ENCODE data around the gene GUCD1.
"Not testable (repeated sequence)": the region's sequence is repeated elsewhere in the genome, so short reads cannot be mapped to it uniquely, and the experiment has no call there.

Gene GUCD1

DNA sequence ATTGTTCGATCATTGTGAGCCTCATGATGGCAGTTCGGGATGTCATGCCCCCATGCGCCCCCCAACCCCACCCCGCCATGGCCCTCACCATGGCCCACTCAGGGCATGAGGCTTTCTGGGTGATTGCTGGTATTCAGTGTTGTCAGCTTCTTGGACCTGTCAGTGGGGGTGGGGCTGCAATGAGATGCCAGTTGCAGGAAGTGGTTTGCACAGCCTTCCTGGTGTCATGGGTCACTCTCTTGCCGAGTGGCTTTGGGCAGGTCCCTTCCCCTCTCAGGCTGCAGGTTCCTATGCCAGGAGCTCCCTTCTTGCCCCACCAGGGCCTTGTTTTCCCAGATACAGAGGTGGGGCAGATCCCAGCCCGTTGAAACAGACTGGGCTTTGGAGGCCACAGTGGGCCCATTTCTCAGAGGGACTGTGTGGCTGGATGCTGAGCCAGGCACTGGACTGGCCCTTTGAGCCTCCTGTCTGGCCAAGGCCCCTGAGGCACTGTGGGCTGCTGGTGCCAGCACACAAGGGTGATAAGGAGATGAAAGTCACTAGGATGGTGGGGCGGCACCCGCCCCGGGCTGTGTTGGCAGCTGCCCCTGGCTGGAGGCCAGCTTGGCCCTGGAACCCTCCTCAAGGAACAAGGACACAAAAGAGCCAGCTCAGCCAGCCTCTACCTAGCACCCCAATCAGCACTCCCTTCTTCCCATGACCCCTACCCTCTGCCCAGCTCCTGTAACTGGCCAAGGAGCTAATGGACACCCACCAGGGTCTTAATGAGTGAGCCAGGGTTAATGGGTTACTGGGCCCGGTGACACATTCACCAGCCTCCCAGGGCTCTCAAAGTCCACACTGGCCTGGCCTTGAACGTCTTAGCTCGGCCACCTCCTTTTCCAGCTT, 46.5 kb upstream of the GUCD1 start:
- H3F3A ChIP-seq (ENCODE audit: insufficient read depth, low read length), result no peaks in the 10 kb centered on the region
- H3K9ac ChIP-seq (ENCODE audit: low read length), result no peak overlapping the region
- no peak overlapping the region for H3K4me3 ChIP-seq (ENCODE audit: low read depth, low read length, poor library complexity, severe bottlenecking)
- H3K27me3 ChIP-seq (ENCODE audit: insufficient read depth, low read length), result no peaks in the 10 kb centered on the region
- no peaks in the 10 kb centered on the region for H3K79me2 ChIP-seq (ENCODE audit: insufficient read depth, low read length)
- TF ChIP-seq, protein P1, sequence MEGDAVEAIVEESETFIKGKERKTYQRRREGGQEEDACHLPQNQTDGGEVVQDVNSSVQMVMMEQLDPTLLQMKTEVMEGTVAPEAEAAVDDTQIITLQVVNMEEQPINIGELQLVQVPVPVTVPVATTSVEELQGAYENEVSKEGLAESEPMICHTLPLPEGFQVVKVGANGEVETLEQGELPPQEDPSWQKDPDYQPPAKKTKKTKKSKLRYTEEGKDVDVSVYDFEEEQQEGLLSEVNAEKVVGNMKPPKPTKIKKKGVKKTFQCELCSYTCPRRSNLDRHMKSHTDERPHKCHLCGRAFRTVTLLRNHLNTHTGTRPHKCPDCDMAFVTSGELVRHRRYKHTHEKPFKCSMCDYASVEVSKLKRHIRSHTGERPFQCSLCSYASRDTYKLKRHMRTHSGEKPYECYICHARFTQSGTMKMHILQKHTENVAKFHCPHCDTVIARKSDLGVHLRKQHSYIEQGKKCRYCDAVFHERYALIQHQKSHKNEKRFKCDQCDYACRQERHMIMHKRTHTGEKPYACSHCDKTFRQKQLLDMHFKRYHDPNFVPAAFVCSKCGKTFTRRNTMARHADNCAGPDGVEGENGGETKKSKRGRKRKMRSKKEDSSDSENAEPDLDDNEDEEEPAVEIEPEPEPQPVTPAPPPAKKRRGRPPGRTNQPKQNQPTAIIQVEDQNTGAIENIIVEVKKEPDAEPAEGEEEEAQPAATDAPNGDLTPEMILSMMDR (IDR thresholded peaks at IDR 0.05; ENCODE audit: low read length), result no peak
- no peak for TF ChIP-seq EZH2 (IDR thresholded peaks at IDR 0.05; ENCODE audit: borderline replicate concordance, low read length)
- no peak overlapping the region for H3K27ac ChIP-seq (ENCODE audit: low read depth, low read length, poor library complexity, severe bottlenecking)
- H3K9me3 ChIP-seq (ENCODE audit: low read length), result no peaks in the 10 kb centered on the region
- H3K36me3 ChIP-seq (ENCODE audit: insufficient read depth, low read length), result no peaks in the 10 kb centered on the region
- H2AFZ ChIP-seq (ENCODE audit: low read length), result no peak overlapping the region
- H3K4me2 ChIP-seq (ENCODE audit: low read length), result no peak overlapping the region
- H3K9me2 ChIP-seq (ENCODE audit: low read depth, low read length), result no peaks in the 10 kb centered on the region
- H3K4me1 ChIP-seq (ENCODE audit: insufficient read depth, low read length, severe bottlenecking), result peaks cover 4% of the 10 kb centered on the region
- no peaks in the 10 kb centered on the region for H4K20me1 ChIP-seq (ENCODE audit: insufficient read depth, low read length)

DNA sequence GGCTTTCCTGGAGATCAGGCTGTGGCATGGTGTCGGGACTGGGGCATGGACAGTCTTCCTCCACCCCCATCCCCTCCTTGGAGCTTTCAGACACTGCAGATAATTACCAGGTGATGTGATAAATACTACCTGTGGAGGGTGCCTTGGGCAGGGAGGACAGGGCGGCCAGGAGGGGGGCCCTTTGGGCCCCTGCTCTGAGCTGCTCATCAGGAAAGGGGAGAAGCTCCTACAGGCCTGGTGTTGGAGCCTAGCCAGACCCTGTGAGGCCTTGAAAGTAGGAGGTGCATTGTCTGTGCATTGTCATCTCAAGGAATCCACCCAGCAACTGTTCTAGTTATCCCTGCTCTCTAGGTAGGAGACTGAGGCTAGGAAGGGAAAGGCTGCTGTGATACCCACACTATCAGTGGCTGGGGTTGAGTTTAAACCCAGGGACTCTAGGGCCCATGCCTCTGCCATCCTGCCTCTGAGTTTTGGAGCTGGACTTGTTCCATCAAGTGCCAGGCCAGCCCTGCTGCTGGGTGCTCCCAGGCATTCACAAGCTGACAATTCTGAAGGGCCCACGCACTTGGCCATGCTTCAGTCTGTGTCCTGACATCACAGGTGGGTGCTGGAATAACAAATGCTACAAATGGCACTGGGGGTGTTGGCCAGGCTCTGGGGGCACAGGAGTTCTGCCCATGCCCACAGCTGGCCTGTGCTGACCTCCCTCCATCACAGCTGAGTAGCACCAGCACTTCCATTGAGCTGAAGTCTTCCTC, 45.2 kb upstream of the GUCD1 start:
- not testable (repeated sequence) for H3K4me2 ChIP-seq (ENCODE audit: low read length)

DNA sequence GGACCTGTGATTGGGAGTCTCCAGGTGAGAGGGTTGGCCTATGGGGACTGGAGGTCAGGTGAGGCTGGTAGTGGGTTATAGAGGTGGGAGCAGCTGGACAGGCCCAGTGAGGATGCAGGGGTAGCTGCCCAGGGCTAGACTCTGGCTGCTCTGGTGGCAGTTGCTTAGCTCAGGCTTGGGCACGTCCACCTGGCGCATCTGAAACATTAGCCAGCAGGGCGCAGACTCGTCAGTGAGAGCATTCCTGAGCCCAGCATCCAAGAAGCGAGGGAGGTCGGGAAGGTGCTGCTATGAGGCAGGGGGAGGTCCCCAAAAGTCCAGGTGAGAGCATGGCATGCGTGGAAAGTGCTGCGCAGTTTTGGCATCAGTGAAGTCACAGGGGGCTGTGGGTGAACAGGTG, 44.6 kb upstream of the GUCD1 start:
- Histone ChIP-seq H3K9me3 (ENCODE audit: low read length) (no peaks in the 10 kb centered on the region), H3K4me1 (ENCODE audit: insufficient read depth, low read length, severe bottlenecking) (peaks cover 4% of the 10 kb centered on the region), H3K36me3 (ENCODE audit: insufficient read depth, low read length) (no peaks in the 10 kb centered on the region), H3K27ac (ENCODE audit: low read depth, low read length, poor library complexity, severe bottlenecking) (no peak overlapping the region), H3K27me3 (ENCODE audit: insufficient read depth, low read length) (no peaks in the 10 kb centered on the region), H4K20me1 (ENCODE audit: insufficient read depth, low read length) (no peaks in the 10 kb centered on the region), H3K79me2 (ENCODE audit: insufficient read depth, low read length) (no peaks in the 10 kb centered on the region), H3K4me3 (ENCODE audit: low read depth, low read length, poor library complexity, severe bottlenecking) (no peak overlapping the region), H3K4me2 (ENCODE audit: low read length) (no peak overlapping the region), H3K9me2 (ENCODE audit: low read depth, low read length) (no peaks in the 10 kb centered on the region), H3F3A (ENCODE audit: insufficient read depth, low read length) (no peaks in the 10 kb centered on the region), H3K9ac (ENCODE audit: low read length) (no peak overlapping the region), H2AFZ (ENCODE audit: low read length) (no peak overlapping the region)
- TF ChIP-seq, protein P1 (IDR thresholded peaks at IDR 0.05; ENCODE audit: low read length), result no peak
- no peak for TF ChIP-seq EZH2 (IDR thresholded peaks at IDR 0.05; ENCODE audit: borderline replicate concordance, low read length)

More for the DNA sequence above, 45.2 kb upstream of the GUCD1 start:
- not testable (repeated sequence) for H3K27me3 ChIP-seq (ENCODE audit: insufficient read depth, low read length); H3K4me1 ChIP-seq (ENCODE audit: insufficient read depth, low read length, severe bottlenecking); H3K36me3 ChIP-seq (ENCODE audit: insufficient read depth, low read length); H3K9me3 ChIP-seq (ENCODE audit: low read length); H3K9me2 ChIP-seq (ENCODE audit: low read depth, low read length); H2AFZ ChIP-seq (ENCODE audit: low read length); H3K79me2 ChIP-seq (ENCODE audit: insufficient read depth, low read length); H3K27ac ChIP-seq (ENCODE audit: low read depth, low read length, poor library complexity, severe bottlenecking); H3K4me3 ChIP-seq (ENCODE audit: low read depth, low read length, poor library complexity, severe bottlenecking); H3F3A ChIP-seq (ENCODE audit: insufficient read depth, low read length); H3K9ac ChIP-seq (ENCODE audit: low read length); H4K20me1 ChIP-seq (ENCODE audit: insufficient read depth, low read length)

DNA sequence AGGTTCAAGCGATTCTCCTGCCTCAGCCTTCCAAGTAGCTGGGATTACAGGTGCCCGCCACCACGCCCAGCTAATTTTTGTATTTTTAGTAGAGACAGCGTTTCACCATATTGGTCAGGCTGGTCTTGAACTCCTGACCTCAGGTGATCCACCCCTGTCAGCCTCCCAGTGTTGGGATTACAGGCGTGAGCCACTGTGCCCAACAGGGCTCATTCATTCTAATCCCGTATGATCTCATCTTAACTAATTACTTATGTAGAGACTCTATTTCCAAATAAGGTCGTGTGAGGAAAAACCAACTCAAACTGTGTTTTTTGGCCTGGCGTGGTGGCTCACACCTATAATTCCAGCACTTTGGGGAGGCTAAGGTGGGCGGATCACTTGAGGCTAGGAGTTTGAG, 42.1 kb upstream of the GUCD1 start:
- H3K4me3 ChIP-seq (ENCODE audit: low read depth, low read length, poor library complexity, severe bottlenecking); H3K4me2 ChIP-seq (ENCODE audit: low read length); H3K36me3 ChIP-seq (ENCODE audit: insufficient read depth, low read length); H3K9me2 ChIP-seq (ENCODE audit: low read depth, low read length); H4K20me1 ChIP-seq (ENCODE audit: insufficient read depth, low read length); H3K27ac ChIP-seq (ENCODE audit: low read depth, low read length, poor library complexity, severe bottlenecking); H3K9ac ChIP-seq (ENCODE audit: low read length); H3K27me3 ChIP-seq (ENCODE audit: insufficient read depth, low read length); H3F3A ChIP-seq (ENCODE audit: insufficient read depth, low read length); H2AFZ ChIP-seq (ENCODE audit: low read length); H3K79me2 ChIP-seq (ENCODE audit: insufficient read depth, low read length); H3K9me3 ChIP-seq (ENCODE audit: low read length): not testable (repeated sequence)
- peaks cover 11% of the 10 kb centered on the region for H3K4me1 ChIP-seq (ENCODE audit: insufficient read depth, low read length, severe bottlenecking)

All from OCI-LY1 (cell line).